Endothelial cell of umbilical vein (primary cell): ENCODE measurements around the gene IMPACT.
A peak's percentile ranks its signal among the peaks of the same experiment; 100 is the strongest.

ENCODE experiments used
- EZH2 ChIP-seq: IDR thresholded peaks from 2 replicates; pipeline ENCODE4 v1.6.1; 2012; ENCODE audit warnings: borderline replicate concordance, low read depth, mild to moderate bottlenecking, moderate library complexity, low read length, inconsistent platforms; ENCODE audit not compliant: severe bottlenecking
- GATA2 ChIP-seq: IDR thresholded peaks from 2 replicates; pipeline ENCODE4 v1.7.0; 2011; ENCODE audit warnings: low read depth, mild to moderate bottlenecking, moderate library complexity, mixed read lengths, low read length; ENCODE audit not compliant: insufficient read length, insufficient read depth
- MAX ChIP-seq: IDR thresholded peaks from 2 replicates; pipeline ENCODE4 v1.6.1; 2011; ENCODE audit not compliant: insufficient read depth, insufficient read length
- MYC ChIP-seq: IDR thresholded peaks from one replicate; pipeline ENCODE4 v1.6.1; 2011; ENCODE audit warnings: mild to moderate bottlenecking, low read depth, low read length
- POLR2A ChIP-seq: IDR thresholded peaks from 2 replicates; pipeline ENCODE4 v1.6.1; 2012; ENCODE audit warnings: low read depth, mild to moderate bottlenecking, control low read depth, low read length
- POLR2AphosphoS5 ChIP-seq: IDR thresholded peaks from 2 replicates; pipeline ENCODE4 v1.6.1; 2012; ENCODE audit warnings: low read depth, mild to moderate bottlenecking, control low read depth, low read length, moderate library complexity; ENCODE audit not compliant: insufficient read depth
- TF ChIP-seq, protein P1 (sequence below), 2 donors: IDR thresholded peaks; 1 replicate in 1 of 2; 2 replicates in 1 of 2; pipeline ENCODE4 v1.5.1; 2011; ENCODE audit warnings: low read length in 2 of 2, mild to moderate bottlenecking in 2 of 2, moderate library complexity in 2 of 2, control low read depth in 1 of 2, inconsistent platforms in 1 of 2, low read depth in 1 of 2; ENCODE audit not compliant: insufficient read depth in 1 of 2; ENCODE audit errors: extremely low read depth in 1 of 2

GRCh38 chr18:24402209-24402785, 24.2 kb upstream of the IMPACT start:
- TF ChIP-seq EZH2 = no peak
- no peak for TF ChIP-seq POLR2AphosphoS5
- TF ChIP-seq, protein P1, sequence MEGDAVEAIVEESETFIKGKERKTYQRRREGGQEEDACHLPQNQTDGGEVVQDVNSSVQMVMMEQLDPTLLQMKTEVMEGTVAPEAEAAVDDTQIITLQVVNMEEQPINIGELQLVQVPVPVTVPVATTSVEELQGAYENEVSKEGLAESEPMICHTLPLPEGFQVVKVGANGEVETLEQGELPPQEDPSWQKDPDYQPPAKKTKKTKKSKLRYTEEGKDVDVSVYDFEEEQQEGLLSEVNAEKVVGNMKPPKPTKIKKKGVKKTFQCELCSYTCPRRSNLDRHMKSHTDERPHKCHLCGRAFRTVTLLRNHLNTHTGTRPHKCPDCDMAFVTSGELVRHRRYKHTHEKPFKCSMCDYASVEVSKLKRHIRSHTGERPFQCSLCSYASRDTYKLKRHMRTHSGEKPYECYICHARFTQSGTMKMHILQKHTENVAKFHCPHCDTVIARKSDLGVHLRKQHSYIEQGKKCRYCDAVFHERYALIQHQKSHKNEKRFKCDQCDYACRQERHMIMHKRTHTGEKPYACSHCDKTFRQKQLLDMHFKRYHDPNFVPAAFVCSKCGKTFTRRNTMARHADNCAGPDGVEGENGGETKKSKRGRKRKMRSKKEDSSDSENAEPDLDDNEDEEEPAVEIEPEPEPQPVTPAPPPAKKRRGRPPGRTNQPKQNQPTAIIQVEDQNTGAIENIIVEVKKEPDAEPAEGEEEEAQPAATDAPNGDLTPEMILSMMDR (IDR thresholded peaks at IDR 0.05; ENCODE audit: extremely low read depth in 1 of 2, insufficient read depth in 1 of 2, low read depth in 1 of 2, low read length in 2 of 2) = peak; percentile 17 to 45
- TF ChIP-seq MAX = no peak
- no peak for TF ChIP-seq POLR2A
- no peak for TF ChIP-seq GATA2
- no peak for TF ChIP-seq MYC
